ACHN (cell line): ENCODE data around the gene PRR36.
"Not testable (repeated sequence)": the region's sequence is repeated elsewhere in the genome, so short reads cannot be mapped to it uniquely, and the experiment has no call there.

Experiments
- DNase-seq: peaks from one replicate; pipeline ENCODE4 v3.0.0-alpha.2; 2015
- in situ Hi-C: cut with HindIII; loops from 2 replicates; pipeline ENCODE4 v1.10.0; 2017; ENCODE audit warnings: low sequenced_read_pairs, low pct_ligation_motif_present, low pct_unique_long_range_greater_than_20kb

Gene PRR36

DNA sequence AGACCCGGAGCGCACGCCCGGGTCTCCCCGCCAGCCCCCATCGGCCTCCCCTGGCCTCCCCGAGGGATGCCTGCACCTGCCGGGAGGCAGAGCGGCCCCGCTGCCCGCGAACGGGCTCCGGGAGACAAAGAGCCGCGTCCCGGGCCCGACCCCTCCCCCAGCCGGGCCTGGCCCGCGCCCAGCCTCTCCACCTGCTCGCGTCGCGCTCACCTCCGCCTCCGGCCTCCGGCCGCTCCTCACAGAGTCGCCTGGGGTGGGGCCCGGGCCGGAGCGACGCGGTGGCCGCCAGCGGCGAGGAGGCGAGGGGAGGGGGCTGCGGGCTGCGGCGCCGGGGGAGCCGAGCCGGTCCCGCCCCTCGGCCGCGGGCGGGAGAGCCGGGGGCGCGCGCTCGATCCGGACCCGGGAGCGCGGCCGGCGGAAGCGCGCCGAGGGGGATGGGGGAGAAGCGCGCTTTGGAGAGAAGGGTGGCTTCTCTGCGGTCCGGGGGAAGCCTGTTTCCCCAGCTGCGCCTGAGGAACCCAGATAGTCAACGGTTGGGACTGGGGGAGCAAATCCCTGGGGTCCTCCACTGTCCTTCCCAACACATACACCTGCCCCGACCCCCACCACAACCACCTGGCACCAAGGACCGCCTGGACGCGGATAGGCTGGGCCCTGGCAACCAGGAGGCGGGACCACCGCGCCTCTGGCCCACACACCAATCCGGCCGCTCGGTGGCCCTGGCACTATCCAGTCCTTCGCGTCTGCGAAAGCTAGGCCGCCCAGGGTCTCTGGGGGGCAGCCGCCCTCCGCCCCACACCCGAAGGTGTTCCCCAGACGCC is at the start of gene PRR36:
PRR36 (minus strand) TSS at position 315 of the 821 bp plus-strand sequence. CDS start 701 bp downstream, outside the sequence.
- peak; percentile 67 for DNase-seq
- in situ Hi-C loops = no loop called here

DNA sequence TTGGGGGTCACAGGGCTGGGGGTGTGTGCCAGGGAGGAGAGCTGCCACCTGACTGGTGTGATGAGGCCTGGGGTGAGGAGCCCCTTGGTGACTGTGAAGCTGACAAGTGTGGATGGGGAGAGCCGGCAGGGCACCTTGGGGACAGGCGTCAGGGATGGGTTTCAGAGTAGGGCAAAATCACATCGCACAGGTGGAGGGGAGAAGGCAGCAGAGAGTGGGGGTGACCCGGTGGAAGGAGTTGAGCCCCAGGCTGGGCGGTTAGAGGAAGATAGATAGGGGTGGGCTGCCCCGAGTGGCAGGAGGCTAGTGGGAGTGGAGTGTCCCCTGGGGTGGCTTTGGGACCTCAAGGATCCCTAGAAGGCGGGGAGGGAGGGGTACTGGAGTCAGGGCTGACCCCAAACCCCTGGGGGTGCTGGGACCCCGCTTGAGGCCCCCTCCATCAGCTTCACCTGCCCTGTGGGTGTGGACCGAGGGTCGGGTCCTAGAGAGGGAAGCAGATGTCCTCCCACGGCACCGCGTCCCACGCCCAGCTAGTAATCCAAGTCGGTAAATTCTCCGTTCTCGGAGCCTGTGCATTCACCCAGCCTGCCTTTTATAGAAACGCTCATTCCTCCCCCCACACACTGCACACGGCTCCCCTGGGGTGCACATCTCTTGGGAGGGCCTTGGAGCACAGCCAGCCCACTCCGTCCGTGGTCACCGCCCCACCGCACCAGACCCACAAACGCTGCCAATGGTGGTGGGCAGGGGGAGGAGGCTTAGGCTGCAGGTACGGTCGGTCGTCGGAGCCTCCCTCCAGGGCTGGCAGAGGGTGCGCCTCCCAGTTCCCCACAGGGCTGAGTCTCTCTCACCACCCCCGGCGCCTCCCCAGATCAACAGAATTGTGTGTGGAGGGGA is 49.4 kb upstream of the PRR36 start:
- DNase-seq = no peak
- in situ Hi-C loops = no loop called here

- in situ Hi-C loops = no loop called here
- DNase-seq = no peak
Observed at GRCh38 chr19:7922836-7923195, 48.6 kb upstream of the PRR36 start.

GRCh38 chr19:7921967-7922835 is 48.0 kb upstream of the PRR36 start:
- in situ Hi-C loops = no loop called here
- no peak for DNase-seq

GRCh38 chr19:7921302-7921966 is 47.2 kb upstream of the PRR36 start:
- DNase-seq = no peak
- in situ Hi-C loops = no loop called here

DNA sequence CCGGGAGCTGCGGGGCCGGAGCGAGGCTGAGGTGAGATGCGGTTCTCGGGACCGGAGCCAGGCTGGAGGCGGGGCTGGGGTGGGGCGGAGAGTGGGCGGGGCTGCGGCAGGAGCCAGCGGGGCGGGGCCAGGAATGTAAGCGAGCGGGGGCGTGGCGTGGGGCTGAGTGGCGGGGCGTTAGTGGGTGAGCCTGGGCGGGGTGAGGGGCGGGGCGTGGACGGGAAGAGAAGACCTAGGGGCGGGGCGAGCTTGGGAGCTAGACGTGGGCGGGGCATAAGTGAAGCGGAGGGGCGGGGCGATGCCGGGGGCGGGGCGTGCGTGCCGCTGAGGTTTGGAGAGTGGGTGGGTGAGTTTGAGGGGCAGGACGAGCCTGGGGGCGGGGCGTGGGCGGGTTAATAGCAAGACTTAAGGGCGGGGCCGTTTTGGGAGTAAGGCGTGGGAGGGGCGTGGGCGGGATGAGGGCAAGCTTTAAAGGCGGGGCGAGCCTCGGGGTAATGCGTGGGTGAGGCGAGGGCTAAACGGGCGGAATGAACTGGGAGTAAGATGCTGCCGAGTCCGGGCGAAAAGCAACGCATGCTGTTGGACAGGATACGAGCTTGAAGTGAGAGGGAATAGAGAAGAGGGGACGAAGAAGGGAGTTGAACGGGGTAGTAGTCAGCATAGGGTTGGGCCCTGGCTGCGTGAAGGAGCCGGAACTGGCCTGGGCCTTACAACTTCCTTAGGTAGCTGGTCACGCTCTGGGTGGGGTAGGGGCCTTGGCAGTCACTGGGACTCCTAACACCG is 46.5 kb upstream of the PRR36 start:
- in situ Hi-C loops = no loop called here
- DNase-seq = peak; percentile 92

DNA sequence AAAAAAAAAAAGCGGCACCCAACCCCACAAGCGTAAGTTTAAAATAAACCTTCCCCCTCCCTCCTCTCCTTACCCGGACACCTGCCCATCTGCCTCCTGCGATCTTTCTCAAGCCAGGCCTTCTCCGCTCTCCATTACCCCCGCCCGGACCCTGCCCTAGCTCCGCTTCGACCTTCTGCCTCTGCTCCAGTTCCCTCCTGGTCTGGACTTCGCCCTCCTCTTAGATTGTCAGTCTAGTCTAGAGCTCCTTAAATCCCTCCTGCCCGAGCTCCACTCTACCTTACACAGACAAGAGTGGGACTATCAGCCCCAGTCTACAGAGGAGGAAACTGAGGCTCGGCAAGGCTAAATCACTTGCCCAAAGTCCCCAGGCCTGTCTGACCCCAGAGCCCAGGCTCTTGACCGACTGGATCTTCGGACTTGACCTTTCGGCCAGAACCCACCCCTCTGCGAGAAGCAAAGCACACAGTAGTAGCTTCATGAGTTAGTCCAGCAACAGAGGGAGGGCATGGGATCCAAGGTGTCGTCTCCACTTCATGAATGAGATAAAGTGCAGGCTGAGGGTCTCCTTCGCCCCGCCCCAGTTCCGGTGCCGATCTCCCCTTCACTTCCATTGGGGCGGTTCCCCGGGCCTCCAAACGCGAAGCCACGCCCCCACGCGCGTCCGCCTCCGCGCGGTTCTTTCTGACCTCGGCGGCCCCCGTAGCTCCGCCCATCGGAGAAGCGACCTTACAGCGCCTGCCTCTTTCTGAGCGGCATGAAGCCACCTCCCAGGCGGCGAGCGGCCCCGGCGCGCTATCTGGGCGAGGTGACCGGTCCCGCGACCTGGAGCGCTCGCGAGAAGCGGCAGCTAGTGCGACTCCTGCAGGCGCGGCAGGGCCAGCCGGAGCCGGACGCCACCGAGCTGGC is 45.7 kb upstream of the PRR36 start, which contains the start of gene SNAPC2:
SNAPC2 (plus strand) TSS at position 729 of the 909 bp plus-strand sequence; CDS start at position 758, 29 bp downstream.
- in situ Hi-C loops = no loop called here
- DNase-seq = peak; percentile 89

GRCh38 chr19:7918615-7919421 is 44.6 kb upstream of the PRR36 start:
- in situ Hi-C loops = no loop called here
- no peak for DNase-seq

DNA sequence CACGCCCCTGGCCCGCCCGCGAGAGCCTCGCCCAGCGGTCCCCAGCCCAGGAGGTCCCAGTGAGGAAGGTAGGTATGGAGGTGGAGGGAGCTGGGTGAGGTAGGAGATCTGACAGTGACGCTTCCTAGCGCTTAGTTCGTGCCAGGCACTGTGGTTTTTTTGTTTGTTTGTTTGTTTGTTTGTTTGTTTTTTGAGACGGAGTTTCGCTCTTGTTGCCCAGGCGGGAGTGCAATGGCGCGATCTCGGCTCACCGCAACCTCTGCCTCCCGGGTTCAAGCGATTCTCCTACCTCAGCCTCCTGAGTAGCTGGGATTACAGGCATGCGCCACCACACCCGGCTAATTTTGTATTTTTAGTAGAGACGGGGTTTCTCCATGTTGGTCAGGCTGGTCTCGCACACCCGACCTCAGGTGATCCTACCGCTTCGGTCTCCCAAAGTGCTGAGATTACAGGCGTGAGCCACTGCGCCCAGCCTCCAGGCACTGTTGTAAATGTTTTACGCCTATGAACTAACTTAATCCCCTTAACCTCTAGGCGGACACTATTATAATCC is 43.9 kb upstream of the PRR36 start:
- DNase-seq, in situ Hi-C loops: not testable (repeated sequence)

DNA sequence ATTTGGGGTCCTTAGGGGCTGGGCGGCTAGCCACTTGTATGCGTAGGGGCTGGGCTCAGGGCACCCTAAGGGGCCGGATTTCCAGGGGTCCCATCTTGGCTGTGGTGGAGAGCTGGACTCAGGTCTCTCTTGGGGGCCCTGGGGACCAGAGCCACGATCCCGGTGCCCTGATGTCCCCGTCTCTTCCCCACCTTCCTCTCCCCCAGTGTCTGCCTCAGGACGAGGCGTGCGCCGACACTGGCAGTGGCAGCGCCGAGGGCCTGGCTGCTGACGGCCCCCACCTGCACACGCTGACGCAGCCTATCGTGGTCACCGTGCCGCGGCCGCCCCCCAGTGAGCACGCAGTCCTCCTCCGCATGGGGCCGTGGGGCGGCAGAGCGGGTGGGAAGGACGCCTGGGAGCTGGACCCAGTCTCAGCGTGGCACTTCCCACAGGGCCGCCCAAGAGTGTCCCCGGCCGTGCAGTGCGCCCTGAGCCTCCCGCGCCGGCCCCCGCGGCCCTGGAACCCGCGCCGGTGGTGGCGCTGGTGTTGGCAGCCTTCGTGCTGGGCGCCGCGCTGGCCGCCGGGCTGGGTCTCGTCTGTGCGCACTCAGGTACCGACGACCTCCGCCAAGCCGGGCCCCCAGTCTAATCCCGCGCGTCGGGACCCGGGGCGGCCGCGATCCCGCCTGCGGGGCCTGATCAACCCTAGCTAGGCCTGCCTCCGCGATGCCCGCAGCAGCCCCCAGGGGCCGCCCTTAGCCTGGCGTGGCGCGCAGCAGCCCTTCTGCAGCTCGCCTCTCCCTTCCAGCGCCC is 43.3 kb upstream of the PRR36 start:
- in situ Hi-C loops = no loop called here
- peak; percentile 64 for DNase-seq

GRCh38 chr19:7916955-7917266 is 42.7 kb upstream of the PRR36 start:
- DNase-seq = no peak

GRCh38 chr19:7916103-7916954 is 42.1 kb upstream of the PRR36 start:
- peak; percentile 59 for DNase-seq
- in situ Hi-C loops = no loop called here

More at GRCh38 chr19:7916955-7917266, 42.7 kb upstream of the PRR36 start:
- in situ Hi-C loops = no loop called here

DNA sequence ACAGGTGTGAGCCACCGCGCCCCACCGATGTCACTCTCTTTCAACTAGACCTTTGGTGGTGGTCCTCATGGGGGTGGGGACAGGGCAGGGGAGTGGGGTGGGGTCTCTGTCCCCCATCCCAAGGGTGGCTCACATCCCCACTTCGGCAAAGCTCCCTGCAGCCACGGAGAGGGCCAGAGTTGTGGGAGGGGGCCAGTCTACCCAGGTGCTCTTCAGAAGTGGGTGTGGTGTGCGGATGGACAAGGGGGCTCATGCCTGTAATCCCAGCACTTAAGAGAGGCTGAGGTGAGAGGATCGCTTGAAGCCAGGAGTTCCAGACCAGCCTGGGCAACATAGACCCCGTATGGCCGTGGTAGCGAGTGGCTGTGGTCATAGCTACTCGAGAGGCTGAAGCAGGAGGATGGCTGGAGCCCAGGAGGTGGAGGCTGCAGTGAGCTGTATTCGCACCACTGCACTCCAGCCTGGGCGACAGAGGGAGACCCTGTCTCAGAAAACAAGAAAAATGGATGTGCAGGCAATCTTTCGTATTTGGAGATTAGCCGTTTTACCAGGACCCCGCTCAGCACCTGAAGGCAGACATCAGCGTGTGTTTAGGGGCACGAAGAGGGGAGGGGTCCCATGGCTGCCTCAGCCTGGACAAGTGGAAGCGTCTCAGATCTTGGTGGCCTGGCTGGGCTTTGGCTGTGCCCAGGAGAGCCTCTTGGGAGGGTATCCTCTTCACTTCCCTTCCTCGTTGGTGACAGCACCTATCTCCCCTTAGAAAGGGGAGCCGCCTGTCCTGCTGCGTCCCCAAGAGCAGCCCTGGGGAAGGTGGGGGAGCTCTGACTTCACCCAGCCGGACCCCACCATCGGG is 41.3 kb upstream of the PRR36 start:
- no peak for DNase-seq
- in situ Hi-C loops = no loop called here
